AG09309 (cell line): ENCODE results near the gene HARS1.

Experiments used
- DNase-seq: peaks from one replicate; pipeline ENCODE4 v3.0.0-alpha.2; 2010; ENCODE audit warnings: low read depth
- H3K4me3 ChIP-seq: 2 replicates; pipeline ENCODE4 v1.5.1; 2011; ENCODE audit warnings: mild to moderate bottlenecking, low read depth, low read length, moderate library complexity; ENCODE audit not compliant: control insufficient read depth
- TF ChIP-seq, protein P1 (sequence below): IDR thresholded peaks from 2 replicates; pipeline ENCODE4 v1.5.1; 2011; ENCODE audit warnings: mild to moderate bottlenecking, low read depth, low read length, inconsistent platforms; ENCODE audit not compliant: insufficient read depth, control insufficient read depth; ENCODE audit errors: missing control alignments

The HARS1 gene

GRCh38 chr5:140700177-140701144, 9.3 kb upstream of the HARS1 start, which contains the start of gene ZMAT2:
Gene ZMAT2 (plus strand): TSS chr5:140700447. CDS start chr5:140700461, 14 bp downstream.
- TF ChIP-seq, protein P1, sequence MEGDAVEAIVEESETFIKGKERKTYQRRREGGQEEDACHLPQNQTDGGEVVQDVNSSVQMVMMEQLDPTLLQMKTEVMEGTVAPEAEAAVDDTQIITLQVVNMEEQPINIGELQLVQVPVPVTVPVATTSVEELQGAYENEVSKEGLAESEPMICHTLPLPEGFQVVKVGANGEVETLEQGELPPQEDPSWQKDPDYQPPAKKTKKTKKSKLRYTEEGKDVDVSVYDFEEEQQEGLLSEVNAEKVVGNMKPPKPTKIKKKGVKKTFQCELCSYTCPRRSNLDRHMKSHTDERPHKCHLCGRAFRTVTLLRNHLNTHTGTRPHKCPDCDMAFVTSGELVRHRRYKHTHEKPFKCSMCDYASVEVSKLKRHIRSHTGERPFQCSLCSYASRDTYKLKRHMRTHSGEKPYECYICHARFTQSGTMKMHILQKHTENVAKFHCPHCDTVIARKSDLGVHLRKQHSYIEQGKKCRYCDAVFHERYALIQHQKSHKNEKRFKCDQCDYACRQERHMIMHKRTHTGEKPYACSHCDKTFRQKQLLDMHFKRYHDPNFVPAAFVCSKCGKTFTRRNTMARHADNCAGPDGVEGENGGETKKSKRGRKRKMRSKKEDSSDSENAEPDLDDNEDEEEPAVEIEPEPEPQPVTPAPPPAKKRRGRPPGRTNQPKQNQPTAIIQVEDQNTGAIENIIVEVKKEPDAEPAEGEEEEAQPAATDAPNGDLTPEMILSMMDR: no peak
- DNase-seq: peak; percentile 97
- H3K4me3 ChIP-seq: peak within 1 kb of the TSS; percentile 59

GRCh38 chr5:140696891-140697492, 5.8 kb upstream of the HARS1 start:
- TF ChIP-seq, protein P1: no peak
- no peak for DNase-seq
- no peak overlapping the region for H3K4me3 ChIP-seq

GRCh38 chr5:140694276-140694675, 3.1 kb upstream of the HARS1 start:
- TF ChIP-seq, protein P1: no peak
- H3K4me3 ChIP-seq: no peak overlapping the region
- DNase-seq: no peak

DNA sequence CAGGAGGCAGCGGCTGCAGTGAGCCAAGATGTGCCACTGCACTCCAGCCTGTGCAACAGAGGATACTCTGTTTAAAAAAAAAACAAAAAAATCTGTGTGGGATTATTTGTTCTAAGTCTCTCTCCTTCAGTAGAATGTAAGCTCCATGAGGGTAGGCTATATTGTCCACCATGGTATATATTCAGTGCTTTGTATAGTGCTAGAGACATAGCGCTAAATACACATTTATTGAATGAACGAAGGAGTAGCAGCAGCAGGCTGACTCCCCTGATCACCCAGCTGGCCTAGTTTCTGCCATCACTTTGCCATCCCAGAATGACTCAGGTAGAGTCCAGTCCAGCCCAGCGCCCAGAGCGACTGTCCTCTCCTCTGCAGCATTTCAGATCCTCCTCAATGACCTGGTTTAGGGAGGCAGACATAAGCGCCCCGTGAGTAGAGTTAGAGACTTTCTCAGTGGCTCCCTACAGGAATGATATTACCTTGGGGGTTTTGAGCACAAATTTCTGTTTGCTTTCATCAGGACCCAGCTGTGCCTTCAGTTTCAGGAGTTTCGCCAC, 716 bp downstream of the HARS1 start:
- no peak for DNase-seq
- TF ChIP-seq, protein P1: no peak
- H3K4me3 ChIP-seq: peak overlapping the region; percentile 85

DNA sequence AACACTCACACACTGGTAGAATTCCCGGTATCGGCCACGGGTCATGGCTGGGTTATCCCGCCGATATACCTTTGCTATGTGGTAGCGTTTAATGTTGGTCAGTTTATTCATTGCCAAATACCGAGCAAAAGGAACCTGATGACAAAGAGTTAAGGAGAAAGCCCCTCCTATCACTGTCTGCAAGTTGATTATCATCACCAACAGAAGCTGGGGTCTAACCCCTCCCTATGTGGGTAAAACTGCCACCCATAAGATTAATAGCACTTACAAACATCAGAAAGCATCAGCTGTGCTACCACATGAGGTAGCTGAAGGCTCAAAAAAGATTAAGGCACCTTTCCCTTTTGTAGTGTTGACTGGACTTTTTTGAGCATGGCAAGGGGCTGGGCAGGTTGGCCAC, 12.2 kb downstream of the HARS1 start:
- TF ChIP-seq, protein P1: no peak
- H3K4me3 ChIP-seq: no peak overlapping the region
- no peak for DNase-seq

DNA sequence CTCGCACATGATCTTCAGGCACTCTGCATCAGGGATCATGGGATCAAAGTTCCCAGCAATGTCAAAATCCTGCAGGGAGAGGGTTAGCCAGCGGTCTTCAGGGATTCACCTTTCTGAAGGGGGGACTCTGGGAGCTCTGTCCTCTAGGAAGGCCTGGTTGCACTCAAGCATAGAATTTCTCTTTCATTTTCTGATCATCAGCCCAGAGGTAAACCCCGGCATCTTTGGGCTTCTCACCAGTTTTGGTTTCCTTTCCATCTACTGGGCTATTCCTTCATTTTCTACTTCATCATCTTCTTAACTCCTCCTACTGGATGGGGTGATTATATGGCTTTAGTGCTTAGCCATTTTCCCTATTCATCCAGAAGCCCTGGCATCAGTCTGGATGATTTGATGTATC, 13.2 kb downstream of the HARS1 start:
- no peak for DNase-seq
- H3K4me3 ChIP-seq: no peak overlapping the region
- TF ChIP-seq, protein P1: no peak
